GM19324 (cell line): ENCODE measurements around the gene CD96.
"Not testable (repeated sequence)": the region's sequence is repeated elsewhere in the genome, so short reads cannot be mapped to it uniquely, and the experiment has no call there.

Experiments used
- ATAC-seq: cut with Tn5 transposase; IDR thresholded peaks from one replicate; pipeline ENCODE4 v1.9.1; 2021; ENCODE audit warnings: mild to moderate bottlenecking, moderate library complexity; ENCODE audit not compliant: unreplicated experiment, low FRiP score

Gene CD96

DNA sequence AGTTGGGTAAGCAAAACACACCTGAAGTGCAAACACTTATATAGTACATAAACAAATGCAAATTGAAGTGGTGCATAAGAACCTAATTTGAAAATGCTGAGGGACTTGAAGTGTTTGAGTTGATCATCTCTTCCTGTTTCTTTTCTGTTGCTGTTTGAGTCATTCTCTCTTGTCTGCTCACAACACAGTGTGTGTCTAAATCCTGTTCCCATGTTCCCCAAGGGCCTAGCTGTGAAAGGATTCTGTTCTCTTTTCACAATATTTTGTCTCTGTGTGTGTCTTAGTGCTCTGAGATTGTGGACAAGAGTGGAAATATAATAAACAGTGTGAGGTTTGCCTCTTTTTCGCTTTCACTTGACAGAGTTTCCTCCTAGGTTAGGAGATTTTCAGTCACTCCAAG, 6.1 kb downstream of the CD96 start:
- ATAC-seq, result peak; percentile 55

DNA sequence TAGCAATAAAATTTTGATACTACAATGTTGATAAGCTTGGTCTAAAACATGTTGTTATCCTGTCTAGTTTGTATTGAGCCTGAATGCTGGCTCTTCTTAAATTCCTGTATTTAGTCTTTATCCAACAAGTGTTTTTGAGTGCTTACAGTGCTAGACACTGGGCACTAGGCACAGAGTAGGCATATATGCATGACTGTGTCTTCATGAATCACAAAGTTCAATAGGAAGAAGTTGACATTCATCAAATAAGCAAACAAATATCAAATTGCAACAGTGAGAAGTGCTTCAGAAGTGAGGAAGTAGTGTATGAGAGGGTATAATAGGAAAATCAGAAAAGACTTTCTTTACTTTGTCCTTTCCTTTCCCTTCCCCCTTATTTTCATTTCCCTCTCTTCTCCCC, 6.8 kb downstream of the CD96 start:
- no peak for ATAC-seq

- ATAC-seq, result not testable (repeated sequence)
Observed at GRCh38 chr3:111561902-111562301, 19.9 kb downstream of the CD96 start.

DNA sequence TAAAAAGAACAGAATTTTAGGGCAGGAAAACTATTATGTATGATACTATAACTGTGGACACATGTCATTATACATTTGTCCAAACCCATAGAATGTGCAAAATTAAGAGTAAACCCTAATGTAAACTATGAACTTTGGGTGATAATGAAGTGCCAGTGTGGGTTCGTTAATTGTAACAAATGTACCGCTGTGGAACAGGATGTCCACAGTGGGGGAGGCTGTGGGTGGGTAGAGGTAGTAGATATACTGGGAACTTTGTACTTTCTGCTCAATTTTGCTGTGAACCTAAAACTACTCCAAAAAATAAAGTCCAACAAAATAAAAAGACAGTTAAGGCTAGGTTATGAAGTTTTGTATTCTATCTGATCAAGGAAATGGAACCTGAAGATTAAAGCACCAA, 24.8 kb downstream of the CD96 start:
- ATAC-seq, result no peak

DNA sequence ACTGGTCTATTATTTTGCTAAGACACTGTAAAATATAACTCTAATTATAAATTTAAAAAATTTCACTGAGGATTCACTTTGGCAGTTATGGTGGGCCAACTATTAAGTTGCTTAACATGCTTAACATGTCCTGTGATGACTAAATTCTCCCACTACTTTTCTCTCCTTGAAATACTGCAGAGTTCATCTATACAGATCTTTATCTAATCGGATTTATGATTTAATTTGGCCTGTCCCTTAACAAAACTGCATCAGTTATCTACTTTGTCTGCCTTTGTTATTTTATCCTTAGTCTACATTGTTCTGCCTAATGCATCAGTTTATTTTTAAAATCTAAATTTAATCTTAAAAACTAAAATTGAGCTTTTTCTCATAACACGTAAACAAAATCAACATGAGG, 26.4 kb downstream of the CD96 start:
- no peak for ATAC-seq

DNA sequence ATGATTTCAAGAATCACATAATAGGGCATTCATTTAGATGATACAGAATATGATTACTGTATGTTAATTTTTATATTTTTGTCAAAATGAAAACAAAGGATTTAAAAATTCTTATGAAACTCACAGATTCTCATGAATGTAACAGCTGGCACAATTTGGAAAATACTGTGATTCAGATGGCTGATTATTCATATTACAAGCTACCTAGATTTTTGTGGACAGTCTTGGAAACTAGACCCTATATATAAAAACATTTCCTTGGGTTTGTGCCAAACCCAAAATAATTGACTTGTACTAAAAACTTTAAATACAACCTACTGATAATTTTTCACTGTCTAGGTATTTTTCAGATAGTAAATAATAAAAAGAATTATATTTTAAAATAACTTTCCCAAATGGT, 26.9 kb downstream of the CD96 start:
- ATAC-seq, result no peak

DNA sequence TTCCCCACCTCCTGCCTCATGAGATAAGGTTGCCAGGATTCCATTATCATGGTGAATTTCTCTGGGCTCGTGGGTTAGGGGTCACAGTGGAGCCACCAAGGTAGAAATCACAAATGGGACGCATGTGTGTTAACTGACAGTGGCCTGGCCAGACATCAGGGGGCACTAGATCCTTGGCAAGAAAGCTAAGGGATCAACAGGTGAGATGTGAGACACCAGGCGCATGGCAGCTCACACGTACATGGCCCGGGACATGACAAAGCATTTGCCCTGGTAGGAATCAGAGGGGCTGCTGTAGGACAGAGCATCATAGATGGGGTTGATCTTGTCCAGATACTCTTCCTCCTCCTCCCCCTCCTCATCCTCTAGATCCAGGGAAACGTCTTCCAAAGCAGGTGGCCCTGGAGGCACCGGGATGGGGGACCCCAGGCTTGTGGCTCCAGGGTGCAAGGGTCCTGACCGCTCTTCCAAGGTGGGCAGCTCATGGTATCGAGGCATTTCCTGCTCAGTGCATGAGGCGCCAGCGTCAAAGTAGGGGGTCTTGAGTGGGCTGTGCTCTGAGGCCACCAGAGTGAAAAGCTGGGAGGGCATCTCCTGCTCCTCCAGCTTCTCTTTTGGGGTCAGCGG, 28.5 kb downstream of the CD96 start:
- no peak for ATAC-seq

GRCh38 chr3:111571282-111571681, 29.3 kb downstream of the CD96 start:
- no peak for ATAC-seq

DNA sequence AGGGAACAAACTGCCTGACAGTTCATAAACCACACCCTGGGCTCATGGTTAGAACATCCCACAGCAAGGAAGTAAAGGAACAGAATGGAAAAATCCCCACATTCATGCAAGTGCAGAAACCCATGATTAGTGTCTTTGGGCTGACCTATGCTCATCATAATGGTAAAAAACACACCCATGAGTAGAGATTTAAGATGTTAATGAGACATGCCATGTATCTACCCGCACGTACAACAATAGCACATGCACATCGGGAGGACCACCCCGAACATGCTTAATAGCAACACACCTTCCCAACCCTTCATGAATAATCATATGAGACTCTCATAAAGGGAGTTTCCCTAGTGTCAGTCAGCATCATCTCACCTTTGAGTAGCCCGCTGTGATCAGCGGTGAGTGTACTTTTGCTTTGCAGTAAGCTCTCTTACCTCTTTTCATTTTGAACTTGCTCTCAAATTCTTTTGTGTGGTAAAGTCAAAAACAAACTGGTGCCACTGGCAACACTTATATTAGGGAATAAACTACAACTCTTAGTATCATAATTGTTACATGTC, 30.0 kb downstream of the CD96 start:
- no peak for ATAC-seq

GRCh38 chr3:111577113-111577512, 35.1 kb downstream of the CD96 start:
- ATAC-seq, result no peak

DNA sequence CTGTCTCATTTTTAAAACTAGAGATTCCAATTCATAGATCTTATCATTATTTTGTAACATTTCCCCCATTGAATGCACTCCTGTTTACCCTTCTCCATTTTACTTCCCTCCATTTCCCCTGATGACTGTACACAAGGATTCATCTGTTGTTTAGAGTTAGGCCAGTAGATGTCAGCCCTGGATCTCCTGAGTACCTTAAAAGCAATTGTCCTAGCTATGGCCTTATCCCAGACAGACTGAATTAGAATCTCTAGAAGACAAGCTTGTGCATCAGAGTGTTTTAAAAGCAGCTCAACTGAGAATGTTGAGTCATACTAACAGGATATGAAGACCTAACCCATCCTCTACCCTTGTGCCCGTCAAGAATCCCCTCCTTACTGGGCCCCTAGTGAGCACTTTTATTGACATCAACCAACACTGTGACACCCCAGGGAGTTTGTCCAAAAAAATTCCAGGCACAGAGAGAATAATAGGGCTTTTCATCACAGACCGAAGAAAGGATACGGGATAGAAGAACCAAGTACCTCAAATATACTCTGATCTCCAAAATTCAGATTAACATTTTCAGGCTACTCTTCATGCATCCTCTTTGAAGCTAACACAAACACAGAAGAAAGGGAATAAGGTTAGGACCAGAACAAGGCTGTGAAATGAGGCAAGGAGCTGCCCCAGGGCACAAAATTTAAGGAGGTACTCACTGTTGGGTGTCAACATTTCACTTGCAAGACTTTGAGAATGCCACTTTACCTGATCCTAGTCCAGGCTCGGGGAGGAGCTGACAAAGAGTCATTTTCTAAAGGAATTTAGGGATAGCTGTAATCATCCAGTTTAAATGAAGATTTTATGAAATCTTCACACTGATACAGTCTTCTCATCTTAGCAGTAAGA, 36.0 kb downstream of the CD96 start:
- peak; percentile 80 for ATAC-seq

DNA sequence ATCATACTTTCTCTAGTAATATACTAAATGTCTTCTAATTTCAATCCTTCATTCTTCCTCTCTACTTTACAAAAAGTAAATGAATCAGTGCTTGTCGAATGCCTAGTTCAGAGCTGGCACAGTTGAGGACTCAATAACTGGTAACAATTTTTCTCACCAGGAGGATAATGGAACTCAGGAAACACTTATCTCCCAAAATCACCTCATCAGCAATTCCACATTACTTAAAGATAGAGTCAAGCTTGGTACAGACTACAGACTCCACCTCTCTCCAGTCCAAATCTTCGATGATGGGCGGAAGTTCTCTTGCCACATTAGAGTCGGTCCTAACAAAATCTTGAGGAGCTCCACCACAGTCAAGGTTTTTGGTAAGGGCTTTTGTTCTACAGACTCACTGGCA, 36.9 kb downstream of the CD96 start:
- ATAC-seq, result no peak

- no peak for ATAC-seq
Observed at GRCh38 chr3:111579495-111579894, 37.5 kb downstream of the CD96 start.

DNA sequence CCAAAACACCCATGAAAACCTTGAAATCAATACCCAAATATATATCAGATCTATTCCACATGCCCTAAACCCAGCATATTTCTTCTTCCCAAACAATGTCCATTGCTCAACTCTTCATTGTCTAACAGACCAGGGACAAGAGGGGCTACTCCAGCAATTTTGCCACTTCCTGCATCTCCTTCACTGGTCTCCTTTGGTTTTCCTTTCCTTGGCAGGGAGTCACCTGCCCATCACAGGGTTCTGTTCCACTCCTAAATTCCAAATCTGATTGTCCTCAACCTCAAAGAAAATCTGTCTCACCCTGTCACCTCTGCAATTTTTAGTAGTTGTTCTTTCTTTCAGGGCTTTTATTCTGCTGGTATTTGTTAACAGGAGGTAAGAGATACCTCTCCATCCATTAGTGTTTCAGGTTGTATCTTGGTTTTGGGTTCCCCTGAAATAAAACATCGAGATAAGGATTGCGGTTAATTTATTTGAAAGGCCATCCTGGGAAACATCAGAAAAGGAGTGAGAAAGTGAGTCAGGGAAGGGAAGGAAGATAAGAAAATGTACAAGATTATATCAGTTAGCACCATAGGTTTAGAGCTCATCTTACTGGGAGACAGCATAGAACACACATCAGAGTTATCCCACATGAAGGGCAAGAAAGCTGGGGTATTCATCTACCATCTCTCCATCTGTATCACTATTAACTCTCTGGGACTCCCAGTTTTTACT, 39.6 kb downstream of the CD96 start:
- no peak for ATAC-seq

DNA sequence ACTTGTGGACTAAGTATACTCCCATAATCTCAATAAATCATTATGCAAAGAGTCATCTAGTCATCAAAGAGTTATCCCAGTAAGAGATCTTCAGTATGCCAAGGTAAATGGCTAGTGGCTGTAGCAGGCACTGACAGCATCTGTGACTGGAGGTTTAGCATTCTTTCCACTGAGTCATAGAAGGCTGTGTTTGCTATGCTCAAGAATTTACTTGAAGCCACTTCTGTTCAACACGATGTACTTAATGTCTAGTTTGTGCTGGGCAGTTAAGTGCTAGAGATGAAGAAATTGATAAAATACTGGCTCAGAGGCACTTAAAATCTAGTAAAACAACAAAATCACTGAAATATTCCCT, 40.1 kb downstream of the CD96 start:
- no peak for ATAC-seq

GRCh38 chr3:111584744-111585143, 42.7 kb downstream of the CD96 start:
- no peak for ATAC-seq

DNA sequence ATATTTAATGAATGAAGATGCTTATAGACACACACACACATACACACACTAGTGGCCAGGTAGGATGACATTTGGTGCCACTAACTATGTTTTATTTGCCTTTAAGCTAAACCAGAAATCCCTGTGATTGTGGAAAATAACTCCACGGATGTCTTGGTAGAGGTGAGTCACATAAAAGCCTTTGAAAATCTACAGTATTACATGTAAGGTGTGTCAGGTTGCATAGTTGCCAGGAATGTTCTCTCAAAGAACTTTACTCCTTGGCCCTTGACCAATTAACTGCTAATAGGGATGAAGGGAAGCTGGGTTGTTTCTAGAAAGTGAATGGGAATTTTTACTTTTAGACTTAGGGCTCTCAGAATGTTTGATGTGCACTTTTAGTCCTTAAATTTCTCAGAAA, 43.2 kb downstream of the CD96 start:
- no peak for ATAC-seq

DNA sequence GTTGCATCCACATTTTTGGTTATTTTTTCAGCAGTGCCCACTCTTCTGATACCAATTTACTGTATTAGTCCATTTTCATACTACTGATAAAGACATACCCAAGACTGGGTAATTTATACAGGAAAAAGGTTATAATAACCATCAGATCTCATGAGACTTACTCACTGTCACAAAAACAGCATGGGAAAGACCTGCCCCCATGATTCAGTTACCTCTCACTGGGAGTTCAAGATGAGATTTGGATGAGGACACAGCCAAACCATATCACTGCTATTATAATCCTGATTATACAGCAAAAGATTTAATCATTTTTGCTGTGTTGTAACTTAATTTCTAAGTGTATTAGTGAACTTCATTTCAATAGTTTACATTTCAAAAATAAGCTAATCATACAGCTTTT, 46.5 kb downstream of the CD96 start:
- no peak for ATAC-seq

- ATAC-seq, result no peak
Observed at GRCh38 chr3:111589303-111590142, 47.5 kb downstream of the CD96 start.

- ATAC-seq, result no peak
Observed at GRCh38 chr3:111590143-111590491, 48.1 kb downstream of the CD96 start.
